ENCODE results near the gene ZBTB7C. TPM values are rescaled to one million over a fixed set of nuclear protein-coding genes. Genes with fewer than 3 reads are reported as not detected.

The ZBTB7C gene
- total and polyA plus RNA-seq, 4 experiments from 2014 or later = 0.23 TPM; not detected in 3

DNA sequence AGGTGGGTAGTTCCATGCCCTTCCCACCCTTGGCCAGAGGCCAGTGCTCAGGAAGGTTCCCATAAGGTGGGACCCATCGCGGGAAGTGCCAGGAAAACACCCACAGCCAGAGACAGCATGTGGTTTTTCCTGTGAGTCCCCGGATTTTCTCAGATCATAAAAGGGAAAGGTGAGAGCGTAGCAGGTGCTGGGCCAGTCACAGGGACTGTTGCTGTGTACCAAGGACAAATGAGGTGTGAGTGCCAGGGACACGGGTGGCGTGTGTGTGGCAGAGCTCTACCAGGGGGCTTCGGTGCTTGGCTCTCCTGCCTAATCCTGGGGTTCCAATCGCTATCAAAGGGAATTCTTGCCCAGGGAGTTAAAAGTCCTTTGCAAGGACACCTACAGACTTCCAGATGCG, 319.2 kb downstream of the ZBTB7C start:
- CTCF ChIA-PET (ENCODE audit: partially characterized antibody) = no interaction called here
- no peak overlapping the region for H3K4me3 ChIP-seq (ENCODE audit: low read length in 2 of 2)
- H3K27me3 Mint-ChIP-seq = peaks cover 6 to 7% of the 10 kb centered on the region in 2 donors
- intact Hi-C loops (cut with micrococcal nuclease) = no loop called here
- no peaks in the 10 kb centered on the region for H3K4me1 Mint-ChIP-seq
- no peaks in the 10 kb centered on the region for H3K36me3 ChIP-seq (ENCODE audit: insufficient read depth, low read length)
- no peaks in the 10 kb centered on the region for H3K36me3 Mint-ChIP-seq
- H3K4me1 ChIP-seq (ENCODE audit: insufficient read depth, low read length) = no peaks in the 10 kb centered on the region
- no peak for DNase-seq
- H3K4me3 Mint-ChIP-seq = no peak overlapping the region
- no peak overlapping the region for H3K27ac ChIP-seq (ENCODE audit: low read depth, low read length)
- H3K27ac Mint-ChIP-seq = no peak overlapping the region
- H3K27me3 ChIP-seq (ENCODE audit: insufficient read depth, low read length) = no peaks in the 10 kb centered on the region
- H3K9me3 ChIP-seq (ENCODE audit: control insufficient read depth in 1 of 2, low read length in 2 of 2) = no peaks in the 10 kb centered on the region
- POLR2A ChIA-PET (ENCODE audit: partially characterized antibody) = no interaction called here
- no peaks in the 10 kb centered on the region for H3K9me3 Mint-ChIP-seq

DNA sequence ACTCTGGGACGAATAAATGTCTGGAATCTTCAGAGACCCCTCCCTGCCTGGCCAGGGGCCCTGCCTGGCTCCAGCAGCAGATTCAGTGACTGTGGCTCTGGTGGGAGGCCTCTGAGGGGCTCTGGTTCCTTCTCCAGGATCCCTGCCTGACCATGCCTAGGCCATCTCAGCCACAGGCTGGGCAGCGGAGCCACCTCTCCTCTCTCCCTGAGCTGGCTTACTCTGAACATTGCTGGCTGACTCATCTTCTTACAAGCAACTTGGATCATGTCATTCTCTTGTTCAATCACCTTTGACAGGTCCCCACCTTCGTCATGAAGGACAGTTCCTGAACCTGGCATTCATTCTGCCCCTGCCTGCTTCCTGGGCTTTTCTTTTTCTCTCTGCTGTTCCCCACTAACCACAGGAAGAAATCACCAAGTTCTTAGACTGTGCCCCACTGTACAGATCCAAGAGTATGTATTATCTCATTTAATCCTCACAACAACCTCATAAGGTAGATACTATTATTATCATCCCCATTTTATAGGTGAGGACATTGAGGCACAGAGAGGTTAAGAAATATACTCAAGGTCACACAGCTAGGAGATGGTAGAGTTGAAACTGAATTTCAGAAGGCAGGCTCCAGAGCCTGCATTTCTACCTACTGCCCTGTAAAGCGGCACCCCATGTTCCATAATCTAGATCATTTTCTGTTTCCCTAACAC, 323.2 kb downstream of the ZBTB7C start:
- no peak overlapping the region for H3K27ac Mint-ChIP-seq

GRCh38 chr18:48084858-48085257, 324.3 kb downstream of the ZBTB7C start:
- intact Hi-C loops (cut with micrococcal nuclease) = no loop called here
- Histone ChIP-seq H3K36me3 (ENCODE audit: insufficient read depth, low read length) (no peaks in the 10 kb centered on the region), H3K4me3 (ENCODE audit: low read length in 2 of 2) (no peak overlapping the region), H3K27ac (ENCODE audit: low read depth, low read length) (no peak overlapping the region), H3K4me1 (ENCODE audit: insufficient read depth, low read length) (no peaks in the 10 kb centered on the region), H3K27me3 (ENCODE audit: insufficient read depth, low read length) (no peaks in the 10 kb centered on the region), H3K9me3 (ENCODE audit: control insufficient read depth in 1 of 2, low read length in 2 of 2) (no peaks in the 10 kb centered on the region)
- DNase-seq = no peak
- H3K4me3 Mint-ChIP-seq = no peak overlapping the region
- no peaks in the 10 kb centered on the region for H3K36me3 Mint-ChIP-seq
- H3K4me1 Mint-ChIP-seq = no peaks in the 10 kb centered on the region
- ChIA-PET POLR2A (ENCODE audit: partially characterized antibody) (no interaction called here), CTCF (ENCODE audit: partially characterized antibody) (interaction anchor here (1.1 kb wide), 1 partner anchor 336 kb away, joined by 3 read pairs; no protein-coding TSS in a partner anchor)
- peaks cover 0 to 2% of the 10 kb centered on the region in 2 donors for H3K27me3 Mint-ChIP-seq
- no peak overlapping the region for H3K27ac Mint-ChIP-seq
- H3K9me3 Mint-ChIP-seq = peaks cover 0 to 3% (median 0%) of the 10 kb centered on the region in 8 donors

More for the DNA sequence above, 323.2 kb downstream of the ZBTB7C start:
- Histone ChIP-seq H3K9me3 (ENCODE audit: control insufficient read depth in 1 of 2, low read length in 2 of 2) (no peaks in the 10 kb centered on the region), H3K27me3 (ENCODE audit: insufficient read depth, low read length) (no peaks in the 10 kb centered on the region), H3K4me3 (ENCODE audit: low read length in 2 of 2) (no peak overlapping the region), H3K36me3 (ENCODE audit: insufficient read depth, low read length) (no peaks in the 10 kb centered on the region), H3K4me1 (ENCODE audit: insufficient read depth, low read length) (no peaks in the 10 kb centered on the region), H3K27ac (ENCODE audit: low read depth, low read length) (no peak overlapping the region)
- POLR2A ChIA-PET (ENCODE audit: partially characterized antibody) = no interaction called here
- H3K27me3 Mint-ChIP-seq = peaks cover 0 to 2% of the 10 kb centered on the region in 2 donors
- H3K9me3 Mint-ChIP-seq = peaks cover 0 to 3% (median 0%) of the 10 kb centered on the region in 8 donors
- no peaks in the 10 kb centered on the region for H3K4me1 Mint-ChIP-seq
- no peaks in the 10 kb centered on the region for H3K36me3 Mint-ChIP-seq
- H3K4me3 Mint-ChIP-seq = no peak overlapping the region
- intact Hi-C loops (cut with micrococcal nuclease) = no loop called here
- CTCF ChIA-PET (ENCODE audit: partially characterized antibody) = interaction anchor here (1.1 kb wide), 1 partner anchor 337 kb away, joined by 3 read pairs; no protein-coding TSS in a partner anchor
- DNase-seq = no peak

DNA sequence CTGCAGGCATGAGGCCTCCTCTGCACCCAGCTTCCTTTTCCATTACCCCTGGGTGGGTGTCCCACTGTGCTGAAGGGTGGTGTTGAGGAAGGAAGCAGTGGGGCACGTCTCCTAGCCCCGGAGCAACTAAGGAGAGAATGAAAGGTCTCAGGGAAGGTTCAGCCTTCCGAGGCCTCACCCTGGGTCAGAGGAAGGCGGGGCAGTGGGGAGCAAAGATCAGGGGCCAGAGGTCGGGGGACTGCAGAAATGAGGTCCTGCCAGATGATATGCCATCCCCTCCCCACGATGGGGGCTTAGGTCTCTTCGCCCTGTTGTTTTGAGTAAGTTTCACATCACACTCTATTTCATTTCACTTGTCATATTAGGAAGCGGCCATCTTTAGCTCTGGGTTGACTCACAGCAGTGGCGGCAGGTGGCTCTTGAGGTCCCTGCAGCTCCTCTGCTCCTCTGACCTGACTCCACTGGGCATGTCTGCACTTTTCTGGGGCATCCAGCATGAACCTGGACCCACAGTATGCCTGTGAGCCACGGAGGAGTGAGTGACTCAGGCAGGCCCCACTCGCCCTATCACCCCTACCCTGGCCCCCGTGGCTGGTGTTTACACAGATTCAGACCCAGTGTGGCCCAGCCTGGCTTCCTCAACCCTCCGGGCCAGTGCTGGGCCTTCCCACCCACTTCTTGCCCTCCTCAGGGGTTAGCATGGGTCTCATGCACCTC, 325.0 kb downstream of the ZBTB7C start:
- intact Hi-C loops (cut with micrococcal nuclease) = no loop called here
- H3K27ac ChIP-seq (ENCODE audit: low read depth, low read length) = no peak overlapping the region
- Mint-ChIP-seq H3K27ac (no peak overlapping the region), H3K4me3 (no peak overlapping the region), H3K4me1 (no peaks in the 10 kb centered on the region), H3K36me3 (no peaks in the 10 kb centered on the region), H3K27me3 (peaks cover 0 to 2% of the 10 kb centered on the region in 2 donors), H3K9me3 (peaks cover 0 to 3% (median 0%) of the 10 kb centered on the region in 8 donors)
- H3K4me3 ChIP-seq (ENCODE audit: low read length in 2 of 2) = no peak overlapping the region
- POLR2A ChIA-PET (ENCODE audit: partially characterized antibody) = no interaction called here
- no peaks in the 10 kb centered on the region for H3K4me1 ChIP-seq (ENCODE audit: insufficient read depth, low read length)
- no peaks in the 10 kb centered on the region for H3K9me3 ChIP-seq (ENCODE audit: control insufficient read depth in 1 of 2, low read length in 2 of 2)
- no peaks in the 10 kb centered on the region for H3K36me3 ChIP-seq (ENCODE audit: insufficient read depth, low read length)
- no peak for DNase-seq
- CTCF ChIA-PET (ENCODE audit: partially characterized antibody) = no interaction called here
- no peaks in the 10 kb centered on the region for H3K27me3 ChIP-seq (ENCODE audit: insufficient read depth, low read length)

GRCh38 chr18:48080546-48080945, 328.6 kb downstream of the ZBTB7C start:
- H3K36me3 ChIP-seq (ENCODE audit: insufficient read depth, low read length) = no peaks in the 10 kb centered on the region
- H3K27me3 Mint-ChIP-seq = no peaks in the 10 kb centered on the region
- H3K4me1 Mint-ChIP-seq = no peaks in the 10 kb centered on the region
- intact Hi-C loops (cut with micrococcal nuclease) = no loop called here
- H3K4me3 Mint-ChIP-seq = no peak overlapping the region
- H3K27me3 ChIP-seq (ENCODE audit: insufficient read depth, low read length) = no peaks in the 10 kb centered on the region
- POLR2A ChIA-PET (ENCODE audit: partially characterized antibody) = no interaction called here
- no peak overlapping the region for H3K4me3 ChIP-seq (ENCODE audit: low read length in 2 of 2)
- CTCF ChIA-PET (ENCODE audit: partially characterized antibody) = no interaction called here
- no peak overlapping the region for H3K27ac ChIP-seq (ENCODE audit: low read depth, low read length)
- peaks cover 0 to 3% (median 0%) of the 10 kb centered on the region in 8 donors for H3K9me3 Mint-ChIP-seq
- H3K27ac Mint-ChIP-seq = no peak overlapping the region
- no peaks in the 10 kb centered on the region for H3K36me3 Mint-ChIP-seq
- H3K9me3 ChIP-seq (ENCODE audit: control insufficient read depth in 1 of 2, low read length in 2 of 2) = no peaks in the 10 kb centered on the region
- H3K4me1 ChIP-seq (ENCODE audit: insufficient read depth, low read length) = no peaks in the 10 kb centered on the region
- DNase-seq = no peak

- no peak for DNase-seq
- Mint-ChIP-seq H3K4me3 (no peak overlapping the region), H3K27ac (no peak overlapping the region), H3K9me3 (peaks cover 0 to 3% (median 0%) of the 10 kb centered on the region in 8 donors), H3K4me1 (no peaks in the 10 kb centered on the region), H3K36me3 (no peaks in the 10 kb centered on the region), H3K27me3 (peaks cover 0 to under 1% of the 10 kb centered on the region in 2 donors)
- no peaks in the 10 kb centered on the region for H3K27me3 ChIP-seq (ENCODE audit: insufficient read depth, low read length)
- H3K27ac ChIP-seq (ENCODE audit: low read depth, low read length) = no peak overlapping the region
- H3K36me3 ChIP-seq (ENCODE audit: insufficient read depth, low read length) = no peaks in the 10 kb centered on the region
- intact Hi-C loops (cut with micrococcal nuclease) = no loop called here
- ChIA-PET CTCF (ENCODE audit: partially characterized antibody) (no interaction called here), POLR2A (ENCODE audit: partially characterized antibody) (no interaction called here)
- H3K4me1 ChIP-seq (ENCODE audit: insufficient read depth, low read length) = no peaks in the 10 kb centered on the region
- no peaks in the 10 kb centered on the region for H3K9me3 ChIP-seq (ENCODE audit: control insufficient read depth in 1 of 2, low read length in 2 of 2)
- H3K4me3 ChIP-seq (ENCODE audit: low read length in 2 of 2) = no peak overlapping the region
Observed at GRCh38 chr18:48079885-48080284, 329.3 kb downstream of the ZBTB7C start.

DNA sequence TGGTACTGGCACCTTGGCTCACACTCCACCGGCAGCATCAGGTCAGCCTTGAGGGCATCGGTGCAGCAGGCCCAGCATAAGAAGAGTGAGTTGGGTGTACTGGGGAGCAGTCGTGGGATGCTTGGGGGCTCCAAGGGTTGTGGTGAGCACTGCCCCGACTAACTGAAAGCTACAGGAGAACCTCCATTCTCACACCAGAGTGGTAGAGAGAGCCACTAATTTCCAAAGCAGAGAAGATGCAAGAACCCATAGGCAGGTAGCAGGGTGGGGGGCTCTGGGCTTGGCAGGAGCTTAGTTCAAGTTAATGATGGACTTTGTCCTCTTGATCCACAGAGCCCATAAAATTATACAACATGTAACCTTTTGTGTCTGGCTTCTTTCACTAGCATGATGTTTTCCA, 330.7 kb downstream of the ZBTB7C start:
- ChIA-PET POLR2A (ENCODE audit: partially characterized antibody) (no interaction called here), CTCF (ENCODE audit: partially characterized antibody) (no interaction called here)
- H3K36me3 Mint-ChIP-seq = no peaks in the 10 kb centered on the region
- H3K4me3 Mint-ChIP-seq = no peak overlapping the region
- Histone ChIP-seq H3K36me3 (ENCODE audit: insufficient read depth, low read length) (no peaks in the 10 kb centered on the region), H3K27ac (ENCODE audit: low read depth, low read length) (no peak overlapping the region), H3K27me3 (ENCODE audit: insufficient read depth, low read length) (no peaks in the 10 kb centered on the region), H3K4me1 (ENCODE audit: insufficient read depth, low read length) (no peaks in the 10 kb centered on the region), H3K9me3 (ENCODE audit: control insufficient read depth in 1 of 2, low read length in 2 of 2) (no peaks in the 10 kb centered on the region), H3K4me3 (ENCODE audit: low read length in 2 of 2) (no peak overlapping the region)
- peaks cover 0 to 3% (median 0%) of the 10 kb centered on the region in 8 donors for H3K9me3 Mint-ChIP-seq
- no peaks in the 10 kb centered on the region for H3K4me1 Mint-ChIP-seq
- no peak for DNase-seq
- H3K27ac Mint-ChIP-seq = no peak overlapping the region
- intact Hi-C loops (cut with micrococcal nuclease) = no loop called here
- H3K27me3 Mint-ChIP-seq = peaks cover 2 to 5% of the 10 kb centered on the region in 2 donors

Measured in CD4-positive, alpha-beta memory T cell (primary cell).